Right ventricle myocardium superior (tissue), 1 donor: ENCODE data around the gene CAPN8. TPM values are rescaled to one million over a fixed set of nuclear protein-coding genes. Genes with fewer than 3 reads are reported as not detected.

Experiments
- ATAC-seq: fragments of 200-7000 bp; cut with Tn5 transposase; one replicate; pipeline ENCODE4 v1.9.1; 2020; ENCODE audit warnings: mild to moderate bottlenecking; ENCODE audit not compliant: poor library complexity
- DNase-seq: peaks from one replicate; pipeline ENCODE4 v3.0.0-alpha.2; 2020
- intact Hi-C: fragments of 100-400 bp; cut with DNase I; formaldehyde crosslinking; loops from one replicate; pipeline ENCODE4 v1.11.2; 2022
- total RNA-seq: library from RNA; stranded (reverse); fragmentation: NEBNext Ultra II Directional; extraction: Animal tissue kit (Norgen Biotek cat#: 25700); gene quantifications from one replicate; pipeline ENCODE4 v1.2.1, GENCODE V29; 2021
- donor health status: DM: no; HTN: yes; CAD: no; lungs with severe emphysema.

CAPN8 gene
- total RNA-seq, 1 donor from 2014 or later = not detected

DNA sequence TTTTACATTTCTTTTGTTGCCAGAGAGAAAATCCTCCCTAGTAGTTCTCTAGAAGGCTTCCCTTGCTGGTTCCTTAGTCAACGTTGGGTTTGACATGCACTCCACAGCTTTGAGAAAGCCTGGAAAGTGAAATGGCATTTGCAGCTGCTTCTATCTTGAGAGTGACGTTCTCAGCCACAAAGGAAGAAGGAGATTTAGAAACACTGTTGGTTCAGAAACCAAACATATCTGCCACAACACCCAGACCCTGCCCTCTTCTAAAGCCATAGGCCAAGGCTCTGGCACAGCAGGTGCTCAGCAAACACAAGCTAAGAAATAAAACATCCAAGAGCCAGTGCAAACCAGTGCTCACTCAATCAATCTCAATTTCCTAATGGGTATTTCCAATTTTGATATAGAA lies 150.9 kb downstream of the CAPN8 start:
- DNase-seq (no peak), ATAC-seq (no peak)
- intact Hi-C loops = no loop called here

DNA sequence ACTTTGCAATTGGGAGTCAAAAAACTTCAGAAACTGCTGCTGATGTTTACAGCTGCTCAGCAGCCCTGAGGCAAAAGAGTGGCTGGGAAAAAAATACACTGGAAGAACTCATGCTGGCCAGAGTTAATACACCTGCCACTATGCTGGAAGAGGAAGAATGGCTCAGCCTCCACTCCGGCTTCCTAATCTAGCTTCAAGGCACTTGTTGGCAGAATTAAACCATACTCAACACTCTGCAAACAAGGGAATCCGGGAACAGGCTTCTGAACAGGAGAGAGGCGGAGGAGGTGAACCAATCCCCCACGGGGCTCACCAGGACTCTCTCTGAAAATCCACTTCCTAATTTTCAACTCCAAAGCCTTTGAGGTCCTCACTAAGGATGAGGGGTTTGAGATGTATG lies 152.2 kb downstream of the CAPN8 start:
- DNase-seq (no peak), ATAC-seq (no peak)
- intact Hi-C loops = no loop called here

DNA sequence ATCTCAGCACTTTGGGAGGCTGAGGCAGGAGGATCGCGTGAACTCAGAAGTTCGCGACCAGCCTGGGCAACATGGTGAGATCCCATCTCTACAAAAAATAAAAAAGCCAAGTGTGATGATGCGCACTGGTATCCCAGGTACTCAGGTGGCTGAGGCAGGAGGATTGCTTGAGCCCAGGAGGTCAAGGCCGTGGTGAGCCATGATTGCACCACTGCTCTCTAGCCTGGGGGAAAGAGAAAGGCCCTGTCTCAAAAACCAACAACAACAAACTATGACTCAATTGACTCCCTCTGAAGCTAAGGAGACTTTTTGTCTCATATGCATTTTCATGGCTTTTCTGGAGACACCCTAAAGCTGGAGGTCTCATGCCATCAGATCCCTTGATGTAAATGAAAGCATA lies 153.4 kb downstream of the CAPN8 start:
- ATAC-seq = no peak
- intact Hi-C loops = no loop called here
- no peak for DNase-seq

DNA sequence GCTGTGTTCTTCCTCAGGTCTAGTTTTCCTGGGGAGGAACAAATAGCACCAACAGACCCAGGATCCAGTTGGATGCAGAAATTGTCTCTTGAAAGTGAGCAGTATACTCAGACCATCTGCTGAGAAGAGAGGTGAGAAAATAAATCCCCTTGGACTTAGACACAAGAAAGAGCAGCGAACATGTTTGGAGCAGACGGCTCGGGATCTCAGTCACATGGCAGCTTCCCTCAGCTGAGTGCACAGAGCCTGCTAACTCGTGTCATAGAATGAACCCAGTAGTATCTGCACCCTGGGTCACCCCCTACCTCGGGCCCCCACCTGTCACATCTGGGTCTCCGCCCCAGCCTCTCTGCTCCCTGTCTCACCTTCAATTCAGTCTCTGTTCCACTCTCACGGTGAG lies 156.7 kb downstream of the CAPN8 start:
- intact Hi-C loops = no loop called here
- no peak for DNase-seq
- ATAC-seq = no peak

DNA sequence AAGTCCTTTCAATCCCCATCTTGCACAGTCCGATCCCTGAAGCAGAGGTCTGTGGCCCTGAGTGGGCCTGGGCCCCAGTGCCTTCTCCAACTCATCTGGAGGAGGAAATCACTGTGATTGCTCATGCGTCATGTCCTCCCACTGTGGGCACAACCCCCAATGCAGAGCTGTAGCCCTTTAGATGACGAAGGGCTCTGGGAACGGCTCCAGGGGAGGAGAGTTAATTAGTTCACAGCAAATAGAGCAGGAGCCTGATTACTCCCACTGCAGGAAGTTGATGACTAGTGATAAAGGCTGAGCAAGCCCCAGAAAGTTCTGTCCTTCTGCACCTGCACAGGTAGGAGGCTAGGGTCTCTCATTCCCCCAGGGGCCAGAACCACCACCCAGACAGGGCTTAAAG lies 160.8 kb downstream of the CAPN8 start:
- DNase-seq (no peak), ATAC-seq (no peak)
- intact Hi-C loops = no loop called here

DNA sequence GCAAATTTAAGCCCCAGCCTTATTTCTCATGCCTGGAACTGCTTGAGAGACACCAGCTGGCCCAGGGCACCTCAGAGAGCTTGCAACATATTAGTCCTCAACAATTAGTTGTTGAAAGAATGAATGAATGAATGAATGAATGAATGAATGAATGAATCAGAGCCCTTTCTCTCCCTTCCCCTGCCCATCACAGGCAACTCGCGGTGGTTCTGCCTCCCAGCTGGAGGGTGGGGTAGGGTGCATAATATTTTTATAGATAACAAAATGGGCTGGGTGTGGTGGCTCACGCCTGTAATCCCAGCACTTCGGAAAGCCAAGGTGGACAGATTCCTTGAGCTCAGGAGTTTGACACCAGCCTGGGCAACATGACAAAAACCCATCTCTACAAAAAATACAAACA lies 162.2 kb downstream of the CAPN8 start:
- intact Hi-C loops = no loop called here
- DNase-seq = no peak
- ATAC-seq = no peak

DNA sequence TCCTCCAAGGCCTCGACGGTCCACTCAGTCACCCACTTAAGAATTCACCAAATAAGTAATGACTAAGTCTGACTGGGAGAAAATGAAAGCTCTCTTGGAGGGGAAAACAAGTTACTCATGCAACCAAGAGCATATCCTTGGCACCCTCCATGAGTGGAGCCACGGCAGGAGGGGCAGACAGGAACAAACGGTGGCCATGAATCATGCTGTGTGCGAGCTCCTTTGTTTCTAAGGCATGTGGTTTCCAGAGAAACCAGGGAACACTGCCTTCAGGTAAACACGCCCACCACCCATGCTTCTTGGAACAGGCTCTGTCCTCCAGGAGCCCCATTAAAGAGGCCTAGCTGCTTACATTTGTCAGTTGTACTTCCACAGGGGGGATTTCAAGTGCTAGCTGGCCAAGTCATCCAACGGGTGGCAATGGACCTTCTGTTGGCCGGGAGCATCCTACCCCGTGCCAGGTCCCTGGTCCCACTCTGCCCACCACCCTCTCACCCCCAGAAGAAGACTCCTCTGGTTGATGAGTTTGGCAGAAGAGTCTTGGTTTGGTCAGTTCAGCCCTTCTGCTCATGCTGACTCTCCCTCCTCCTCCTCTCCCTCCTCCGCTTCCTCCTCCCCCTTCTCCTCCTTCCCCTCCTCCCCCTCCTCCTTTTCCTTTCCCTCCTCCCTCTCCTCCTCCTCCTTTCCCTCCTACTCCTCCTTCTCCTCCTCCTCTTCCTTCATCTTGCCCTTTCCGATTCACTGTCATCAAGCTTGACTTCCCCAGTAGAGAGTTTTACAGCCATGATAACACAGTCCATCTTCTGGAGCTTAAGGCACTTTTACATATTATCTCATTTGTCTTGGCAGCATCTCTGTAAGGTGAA lies 164.7 kb downstream of the CAPN8 start:
- intact Hi-C loops = no loop called here
- DNase-seq (no peak), ATAC-seq (no peak)

DNA sequence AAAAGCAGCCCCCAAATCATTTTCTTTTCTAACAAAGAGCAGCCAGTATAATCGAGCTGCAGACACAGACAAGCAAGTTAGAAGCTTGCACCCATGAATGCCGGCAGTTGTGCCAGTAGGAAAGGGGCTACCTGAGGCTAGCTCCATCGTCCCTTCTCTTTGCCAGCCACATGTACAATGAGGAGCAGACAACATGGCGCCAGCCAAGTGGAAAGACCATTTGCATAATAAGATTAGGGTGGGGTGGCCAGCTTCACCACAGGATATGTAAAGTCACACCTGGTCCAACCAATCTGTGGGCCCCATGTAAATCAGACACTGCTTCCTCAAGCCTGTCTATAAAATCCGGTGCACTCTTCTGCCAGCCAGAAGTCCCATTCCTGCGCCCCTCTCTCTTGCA lies 168.6 kb downstream of the CAPN8 start:
- ATAC-seq (no peak), DNase-seq (no peak)
- intact Hi-C loops = no loop called here

DNA sequence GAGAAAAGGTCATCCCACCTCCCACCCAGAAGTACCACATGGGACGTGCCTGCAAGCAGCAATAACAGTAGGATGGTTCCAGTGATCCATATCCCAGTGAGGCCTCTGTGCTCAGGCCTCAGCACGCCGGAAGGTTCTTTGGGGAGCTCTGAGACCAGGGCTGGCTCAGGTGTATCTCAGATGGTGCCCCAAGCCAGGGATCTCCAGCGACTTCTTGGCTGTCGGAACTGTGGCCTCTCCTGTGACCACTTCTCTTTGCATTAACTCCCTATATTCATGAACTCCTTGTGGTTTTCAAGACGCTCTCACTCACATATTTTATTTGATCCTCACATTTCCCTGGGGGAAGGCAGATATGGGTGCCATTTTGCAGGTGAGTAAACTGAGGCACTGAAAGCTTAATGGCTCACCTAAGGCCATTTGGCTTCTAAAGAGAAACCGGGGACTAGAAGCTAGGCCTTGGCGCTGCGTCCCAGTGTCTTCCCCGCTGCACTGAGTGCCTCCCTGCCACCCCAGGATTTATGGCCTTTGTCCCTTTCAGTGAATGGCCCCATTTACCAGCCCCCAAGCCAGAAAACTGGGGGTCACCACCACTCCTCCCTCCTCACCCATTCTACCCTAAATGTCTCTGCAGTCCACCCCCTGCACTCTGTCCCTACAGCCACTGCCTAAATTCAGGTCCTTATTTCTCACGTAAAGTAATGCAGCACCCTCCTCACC lies 170.4 kb downstream of the CAPN8 start:
- DNase-seq (no peak), ATAC-seq (no peak)
- intact Hi-C loops = no loop called here

DNA sequence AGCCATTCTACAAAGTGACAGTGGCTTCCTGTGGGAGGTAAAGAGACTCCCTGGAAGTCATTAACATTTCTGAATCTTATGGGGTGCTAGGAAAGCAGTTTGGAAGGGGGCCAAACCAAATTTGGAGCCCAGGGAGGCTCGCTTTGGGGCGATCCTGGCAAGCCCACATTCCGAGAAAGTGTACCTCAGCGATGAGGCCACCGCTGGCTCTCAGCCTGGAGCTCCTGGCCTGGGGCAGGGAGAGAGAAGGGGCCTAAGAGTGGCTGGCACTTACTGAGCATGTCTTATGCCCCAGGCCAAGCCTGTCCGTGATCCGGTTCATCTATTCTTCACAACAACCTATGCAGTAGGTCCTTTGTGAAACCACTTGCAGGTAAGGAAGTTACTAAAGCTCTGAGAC lies 173.5 kb downstream of the CAPN8 start:
- DNase-seq (no peak), ATAC-seq (no peak)
- intact Hi-C loops = no loop called here

Other genes with a start within 250 kb of the CAPN8 start
- gene CAPN2, start 46.8 kb upstream of the CAPN8 start, total RNA-seq = 72.6 TPM
- 16.1 TPM for gene TP53BP2, start 180.2 kb upstream of the CAPN8 start, total RNA-seq